ENCODE results near the gene CLK1. TPM values are rescaled to one million over a fixed set of nuclear protein-coding genes. Genes with fewer than 3 reads are reported as not detected.

CLK1 gene
- total and polyA plus RNA-seq, 2 of the 13 experiments (the other 11 are each of a cell fraction or from before 2014, with no cell fraction given), result 66.6 to 101 TPM

DNA sequence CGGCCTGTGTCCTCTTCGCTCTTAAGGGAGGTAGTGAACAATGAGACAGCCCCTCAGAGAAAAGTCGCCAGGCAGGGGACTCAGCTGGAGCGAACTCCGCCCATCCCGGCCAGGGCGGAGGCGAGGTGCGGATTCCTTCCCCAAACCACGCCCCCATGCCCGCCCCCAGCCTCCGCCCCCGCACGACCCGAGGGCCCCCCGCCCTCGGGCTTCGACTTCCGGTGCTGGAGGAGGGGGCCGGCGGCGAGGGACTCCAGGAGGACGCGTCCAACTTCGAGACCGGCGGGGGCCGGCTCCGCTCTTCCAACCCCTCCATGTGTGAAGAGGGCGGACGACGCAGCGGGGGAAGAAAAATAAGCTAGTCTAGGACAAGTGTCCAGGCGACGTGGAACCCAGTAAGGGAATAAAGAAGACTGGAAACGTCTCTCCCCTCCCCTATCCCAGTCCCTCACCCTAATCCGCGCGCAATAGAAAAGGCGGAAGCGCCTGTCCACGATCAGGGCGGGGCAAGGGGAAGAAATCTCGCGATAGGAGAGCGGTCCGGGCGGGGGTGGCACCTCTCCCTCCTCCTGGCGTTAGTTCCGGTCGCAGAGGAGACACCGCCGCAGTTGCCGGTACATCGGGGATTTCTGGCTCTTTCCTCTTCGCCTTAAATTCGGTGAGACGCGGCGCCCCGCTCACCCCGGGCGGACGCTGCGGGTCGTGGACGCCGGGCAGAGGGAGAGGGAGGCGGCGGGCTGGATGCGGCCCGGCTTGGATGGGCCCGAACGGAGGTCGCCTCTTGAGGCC, 52.9 kb downstream of the CLK1 start, which contains the start of gene BZW1 (continued):
- TF ChIP-seq, protein P1, sequence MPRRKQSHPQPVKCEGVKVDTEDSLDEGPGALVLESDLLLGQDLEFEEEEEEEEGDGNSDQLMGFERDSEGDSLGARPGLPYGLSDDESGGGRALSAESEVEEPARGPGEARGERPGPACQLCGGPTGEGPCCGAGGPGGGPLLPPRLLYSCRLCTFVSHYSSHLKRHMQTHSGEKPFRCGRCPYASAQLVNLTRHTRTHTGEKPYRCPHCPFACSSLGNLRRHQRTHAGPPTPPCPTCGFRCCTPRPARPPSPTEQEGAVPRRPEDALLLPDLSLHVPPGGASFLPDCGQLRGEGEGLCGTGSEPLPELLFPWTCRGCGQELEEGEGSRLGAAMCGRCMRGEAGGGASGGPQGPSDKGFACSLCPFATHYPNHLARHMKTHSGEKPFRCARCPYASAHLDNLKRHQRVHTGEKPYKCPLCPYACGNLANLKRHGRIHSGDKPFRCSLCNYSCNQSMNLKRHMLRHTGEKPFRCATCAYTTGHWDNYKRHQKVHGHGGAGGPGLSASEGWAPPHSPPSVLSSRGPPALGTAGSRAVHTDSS (CRISPR knock-in tag; conservative IDR thresholded peaks at IDR 0.05), result 0 out of 2 replicates have a peak, but pooled peaks have one; percentile 76
- TF ChIP-seq, protein P2, sequence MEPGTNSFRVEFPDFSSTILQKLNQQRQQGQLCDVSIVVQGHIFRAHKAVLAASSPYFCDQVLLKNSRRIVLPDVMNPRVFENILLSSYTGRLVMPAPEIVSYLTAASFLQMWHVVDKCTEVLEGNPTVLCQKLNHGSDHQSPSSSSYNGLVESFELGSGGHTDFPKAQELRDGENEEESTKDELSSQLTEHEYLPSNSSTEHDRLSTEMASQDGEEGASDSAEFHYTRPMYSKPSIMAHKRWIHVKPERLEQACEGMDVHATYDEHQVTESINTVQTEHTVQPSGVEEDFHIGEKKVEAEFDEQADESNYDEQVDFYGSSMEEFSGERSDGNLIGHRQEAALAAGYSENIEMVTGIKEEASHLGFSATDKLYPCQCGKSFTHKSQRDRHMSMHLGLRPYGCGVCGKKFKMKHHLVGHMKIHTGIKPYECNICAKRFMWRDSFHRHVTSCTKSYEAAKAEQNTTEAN (CRISPR knock-in tag; conservative IDR thresholded peaks at IDR 0.05), result peak; percentile 3; the same call in 1 of the 2 replicates
- TF ChIP-seq, protein P3, sequence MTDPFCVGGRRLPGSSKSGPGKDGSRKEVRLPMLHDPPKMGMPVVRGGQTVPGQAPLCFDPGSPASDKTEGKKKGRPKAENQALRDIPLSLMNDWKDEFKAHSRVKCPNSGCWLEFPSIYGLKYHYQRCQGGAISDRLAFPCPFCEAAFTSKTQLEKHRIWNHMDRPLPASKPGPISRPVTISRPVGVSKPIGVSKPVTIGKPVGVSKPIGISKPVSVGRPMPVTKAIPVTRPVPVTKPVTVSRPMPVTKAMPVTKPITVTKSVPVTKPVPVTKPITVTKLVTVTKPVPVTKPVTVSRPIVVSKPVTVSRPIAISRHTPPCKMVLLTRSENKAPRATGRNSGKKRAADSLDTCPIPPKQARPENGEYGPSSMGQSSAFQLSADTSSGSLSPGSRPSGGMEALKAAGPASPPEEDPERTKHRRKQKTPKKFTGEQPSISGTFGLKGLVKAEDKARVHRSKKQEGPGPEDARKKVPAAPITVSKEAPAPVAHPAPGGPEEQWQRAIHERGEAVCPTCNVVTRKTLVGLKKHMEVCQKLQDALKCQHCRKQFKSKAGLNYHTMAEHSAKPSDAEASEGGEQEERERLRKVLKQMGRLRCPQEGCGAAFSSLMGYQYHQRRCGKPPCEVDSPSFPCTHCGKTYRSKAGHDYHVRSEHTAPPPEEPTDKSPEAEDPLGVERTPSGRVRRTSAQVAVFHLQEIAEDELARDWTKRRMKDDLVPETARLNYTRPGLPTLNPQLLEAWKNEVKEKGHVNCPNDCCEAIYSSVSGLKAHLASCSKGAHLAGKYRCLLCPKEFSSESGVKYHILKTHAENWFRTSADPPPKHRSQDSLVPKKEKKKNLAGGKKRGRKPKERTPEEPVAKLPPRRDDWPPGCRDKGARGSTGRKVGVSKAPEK (CRISPR knock-in tag; IDR thresholded peaks at IDR 0.05; ENCODE audit: borderline replicate concordance), result no peak
- TF ChIP-seq STAG1 (CRISPR knock-in tag; IDR thresholded peaks at IDR 0.05), result no peak
- TF ChIP-seq SRSF4 (IDR thresholded peaks at IDR 0.05; ENCODE audit: low read depth, low read length, poor library complexity, severe bottlenecking), result no peak
- peak; percentile 97; the same call in 1 of the 2 replicates for TF ChIP-seq ZNF136 (CRISPR knock-in tag; IDR thresholded peaks at IDR 0.05; ENCODE audit: low read depth)
- 0 out of 2 replicates have a peak, but pooled peaks have one; percentile 25 for TF ChIP-seq DNMT3B (CRISPR knock-in tag; conservative IDR thresholded peaks at IDR 0.05)
- TF ChIP-seq, protein P4, sequence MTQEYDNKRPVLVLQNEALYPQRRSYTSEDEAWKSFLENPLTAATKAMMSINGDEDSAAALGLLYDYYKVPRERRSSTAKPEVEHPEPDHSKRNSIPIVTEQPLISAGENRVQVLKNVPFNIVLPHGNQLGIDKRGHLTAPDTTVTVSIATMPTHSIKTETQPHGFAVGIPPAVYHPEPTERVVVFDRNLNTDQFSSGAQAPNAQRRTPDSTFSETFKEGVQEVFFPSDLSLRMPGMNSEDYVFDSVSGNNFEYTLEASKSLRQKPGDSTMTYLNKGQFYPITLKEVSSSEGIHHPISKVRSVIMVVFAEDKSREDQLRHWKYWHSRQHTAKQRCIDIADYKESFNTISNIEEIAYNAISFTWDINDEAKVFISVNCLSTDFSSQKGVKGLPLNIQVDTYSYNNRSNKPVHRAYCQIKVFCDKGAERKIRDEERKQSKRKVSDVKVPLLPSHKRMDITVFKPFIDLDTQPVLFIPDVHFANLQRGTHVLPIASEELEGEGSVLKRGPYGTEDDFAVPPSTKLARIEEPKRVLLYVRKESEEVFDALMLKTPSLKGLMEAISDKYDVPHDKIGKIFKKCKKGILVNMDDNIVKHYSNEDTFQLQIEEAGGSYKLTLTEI (CRISPR knock-in tag; conservative IDR thresholded peaks at IDR 0.05), result no peak
- peak; percentile 51; the same call in 1 of the 2 replicates for TF ChIP-seq BRCA1 (CRISPR knock-in tag; IDR thresholded peaks at IDR 0.05)
- 0 out of 2 replicates have a peak, but pooled peaks have one; percentile 71 for TF ChIP-seq ZNF550 (CRISPR knock-in tag; IDR thresholded peaks at IDR 0.05; ENCODE audit: borderline replicate concordance)
- TF ChIP-seq, protein P5, sequence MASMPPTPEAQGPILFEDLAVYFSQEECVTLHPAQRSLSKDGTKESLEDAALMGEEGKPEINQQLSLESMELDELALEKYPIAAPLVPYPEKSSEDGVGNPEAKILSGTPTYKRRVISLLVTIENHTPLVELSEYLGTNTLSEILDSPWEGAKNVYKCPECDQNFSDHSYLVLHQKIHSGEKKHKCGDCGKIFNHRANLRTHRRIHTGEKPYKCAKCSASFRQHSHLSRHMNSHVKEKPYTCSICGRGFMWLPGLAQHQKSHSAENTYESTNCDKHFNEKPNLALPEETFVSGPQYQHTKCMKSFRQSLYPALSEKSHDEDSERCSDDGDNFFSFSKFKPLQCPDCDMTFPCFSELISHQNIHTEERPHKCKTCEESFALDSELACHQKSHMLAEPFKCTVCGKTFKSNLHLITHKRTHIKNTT (CRISPR knock-in tag; IDR thresholded peaks at IDR 0.05), result no peak
- TF ChIP-seq, protein P6, sequence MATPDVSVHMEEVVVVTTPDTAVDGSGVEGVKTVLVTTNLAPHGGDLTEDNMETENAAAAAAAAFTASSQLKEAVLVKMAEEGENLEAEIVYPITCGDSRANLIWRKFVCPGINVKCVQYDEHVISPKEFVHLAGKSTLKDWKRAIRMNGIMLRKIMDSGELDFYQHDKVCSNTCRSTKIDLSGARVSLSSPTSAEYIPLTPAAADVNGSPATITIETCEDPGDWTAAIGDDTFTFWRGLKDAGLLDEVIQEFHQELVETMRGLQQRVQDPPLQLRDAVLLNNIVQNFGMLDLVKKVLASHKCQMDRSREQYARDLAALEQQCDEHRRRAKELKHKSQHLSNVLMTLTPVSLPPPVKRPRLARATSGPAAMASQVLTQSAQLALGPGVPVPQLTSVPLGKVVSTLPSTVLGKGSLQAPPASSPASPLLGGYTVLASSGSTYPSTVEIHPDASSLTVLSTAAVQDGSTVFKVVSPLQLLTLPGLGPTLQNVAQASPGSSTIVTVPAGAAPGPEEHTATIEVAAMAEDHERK (CRISPR knock-in tag; IDR thresholded peaks at IDR 0.05; ENCODE audit: low read depth), result no peak; the same call in 1 of the 2 replicates
- TF ChIP-seq, protein P7, sequence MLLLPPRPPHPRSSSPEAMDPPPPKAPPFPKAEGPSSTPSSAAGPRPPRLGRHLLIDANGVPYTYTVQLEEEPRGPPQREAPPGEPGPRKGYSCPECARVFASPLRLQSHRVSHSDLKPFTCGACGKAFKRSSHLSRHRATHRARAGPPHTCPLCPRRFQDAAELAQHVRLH (CRISPR knock-in tag; IDR thresholded peaks at IDR 0.05; ENCODE audit: borderline replicate concordance, low read depth), result peak; percentile 14
- no peak; the same call in 1 of the 2 replicates for TF ChIP-seq ZNF230 (CRISPR knock-in tag; IDR thresholded peaks at IDR 0.05)
- peak; percentile 86 for TF ChIP-seq CBX1 (IDR thresholded peaks at IDR 0.05; ENCODE audit: low read depth)
- TF ChIP-seq ZNF780A (CRISPR knock-in tag; IDR thresholded peaks at IDR 0.05), result no peak
- no peak for TF ChIP-seq CENPX (CRISPR knock-in tag; IDR thresholded peaks at IDR 0.05)
